GM18508 (cell line): ENCODE data around the gene PTPRN.

Experiments used
- ATAC-seq: cut with Tn5 transposase; IDR thresholded peaks from one replicate; pipeline ENCODE4 v1.9.1; 2021; ENCODE audit warnings: moderate number of reproducible peaks; ENCODE audit not compliant: insufficient read depth, unreplicated experiment

PTPRN gene

DNA sequence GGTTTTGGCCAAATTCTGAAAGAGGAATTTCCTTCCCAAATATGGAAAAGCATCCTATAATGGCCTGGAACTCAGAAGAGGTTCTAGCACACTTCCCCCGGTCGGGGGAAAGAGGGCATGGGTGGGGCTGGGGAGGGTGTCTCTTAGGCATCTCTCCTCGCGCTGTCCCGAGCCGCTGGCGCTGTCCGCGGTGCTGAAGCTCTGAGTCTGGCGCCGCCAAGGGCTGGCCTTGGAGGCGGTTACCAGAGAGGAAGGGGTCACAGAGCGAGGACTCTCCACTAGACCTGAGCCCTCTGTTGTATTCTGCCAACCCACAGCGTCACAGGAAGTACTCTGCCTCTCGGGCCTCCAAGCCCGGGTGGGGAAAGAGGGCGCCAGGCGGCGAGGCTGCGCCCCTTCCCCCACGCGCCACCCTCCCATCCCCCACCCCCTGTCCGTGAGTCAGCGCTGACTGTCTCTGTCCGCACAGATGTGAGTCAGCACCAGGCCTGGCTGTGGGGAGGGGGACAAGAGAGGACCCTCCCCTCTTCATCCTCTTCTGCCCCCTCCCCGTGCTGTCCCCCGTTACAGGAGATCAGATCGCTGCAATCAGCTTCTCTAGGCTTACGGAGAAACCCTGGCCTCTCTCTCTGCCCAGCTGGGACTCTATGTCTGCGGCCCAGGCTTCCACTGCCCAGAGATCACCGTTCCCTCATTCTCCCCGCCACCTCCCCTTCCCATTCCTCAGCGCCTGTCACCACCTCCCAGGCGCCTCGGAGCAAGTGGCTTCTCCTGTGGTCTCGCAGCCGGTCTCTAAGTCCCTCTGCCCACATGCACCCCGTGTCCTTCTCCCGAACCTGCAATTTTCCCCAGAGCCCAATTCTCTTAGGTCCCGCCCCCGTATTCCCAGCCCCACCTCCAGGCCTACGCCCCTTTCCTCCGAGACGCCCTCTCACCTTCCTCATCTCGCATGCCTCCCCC is 779 bp downstream of the PTPRN start:
- ATAC-seq, result no peak

DNA sequence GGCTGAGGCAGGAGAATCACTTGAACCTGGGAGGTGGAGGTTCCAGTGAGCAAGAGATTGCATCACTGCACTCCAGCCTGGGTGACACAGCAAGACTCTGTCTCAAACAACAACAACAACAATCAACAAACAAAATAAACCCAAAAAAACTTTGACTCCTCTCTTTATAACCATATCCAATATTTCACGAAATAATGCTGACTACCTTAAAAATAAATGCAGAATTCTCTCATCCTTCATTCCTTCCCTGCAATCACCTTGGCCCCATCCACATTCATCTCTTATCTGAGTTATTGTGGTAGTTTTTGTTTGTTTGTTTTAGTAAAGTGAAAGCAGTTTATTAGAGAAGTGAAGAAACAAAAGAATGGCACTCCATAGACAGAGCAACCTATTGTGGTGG is 3.2 kb downstream of the PTPRN start:
- no peak for ATAC-seq

DNA sequence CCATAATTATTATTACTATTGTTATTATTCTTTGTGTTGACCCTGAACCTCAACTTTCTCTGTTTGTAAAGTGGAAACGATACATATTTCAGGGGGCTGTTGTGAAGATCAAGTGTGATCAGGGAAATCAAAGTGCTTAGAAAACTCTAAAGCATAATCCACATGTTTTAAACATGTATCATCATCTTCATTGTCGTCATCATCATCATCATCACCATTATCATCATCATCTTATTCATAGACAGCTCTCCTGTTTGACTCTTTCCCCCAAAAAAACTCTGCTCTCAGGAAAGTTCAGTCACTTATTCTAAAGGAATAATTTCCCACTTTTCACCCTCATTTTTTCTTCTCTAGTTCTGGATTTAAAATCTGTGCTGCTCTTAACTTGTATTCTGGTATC is 5.0 kb downstream of the PTPRN start:
- ATAC-seq, result no peak

DNA sequence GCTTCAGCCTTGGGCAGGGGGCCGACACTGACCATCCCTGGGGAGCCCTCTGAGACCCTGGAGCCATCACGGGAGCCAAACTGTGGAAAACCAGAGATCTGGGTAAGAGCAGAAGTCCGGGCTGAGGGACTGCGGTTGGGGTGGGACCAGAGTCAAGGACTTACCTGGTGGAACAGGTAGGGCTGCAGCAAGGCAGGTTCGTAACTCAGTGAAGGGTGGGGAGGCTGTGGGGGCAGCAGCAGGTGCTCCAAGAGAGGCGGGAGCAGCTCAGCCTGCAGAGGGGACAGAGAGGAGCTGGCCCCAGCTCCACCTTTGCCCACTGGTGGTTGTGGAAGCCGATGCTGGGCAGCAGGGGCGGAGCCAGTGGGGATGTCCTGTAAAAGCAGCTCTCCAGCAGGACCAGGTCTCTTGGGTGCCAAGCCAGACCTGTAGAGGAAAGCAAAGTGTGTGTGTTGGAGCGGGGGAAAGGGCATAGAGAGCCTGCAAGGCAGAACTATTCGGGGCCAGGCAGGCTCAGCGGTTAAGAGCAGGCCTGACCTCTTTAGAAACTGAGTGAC is 6.7 kb downstream of the PTPRN start:
- no peak for ATAC-seq

DNA sequence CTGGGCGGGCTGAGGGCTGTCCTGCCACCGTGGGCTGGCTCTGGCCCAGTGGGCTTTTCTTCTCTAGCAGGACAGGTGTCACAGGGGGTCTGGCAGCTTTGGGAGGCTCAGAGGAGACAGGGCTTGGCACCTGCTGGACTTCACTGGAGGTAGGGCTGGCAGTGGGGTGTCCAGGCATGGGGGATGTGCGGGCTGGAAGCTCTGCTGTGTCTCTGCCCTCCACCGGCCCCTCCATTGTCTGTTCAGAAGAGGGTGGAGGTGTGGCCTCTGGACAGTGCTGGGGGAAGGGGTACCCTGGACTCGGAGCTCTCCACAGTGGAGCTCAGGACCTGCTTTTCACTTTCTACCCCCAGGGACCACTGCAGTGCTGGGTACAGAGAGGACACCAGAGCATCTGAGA is 9.2 kb downstream of the PTPRN start:
- ATAC-seq, result no peak

DNA sequence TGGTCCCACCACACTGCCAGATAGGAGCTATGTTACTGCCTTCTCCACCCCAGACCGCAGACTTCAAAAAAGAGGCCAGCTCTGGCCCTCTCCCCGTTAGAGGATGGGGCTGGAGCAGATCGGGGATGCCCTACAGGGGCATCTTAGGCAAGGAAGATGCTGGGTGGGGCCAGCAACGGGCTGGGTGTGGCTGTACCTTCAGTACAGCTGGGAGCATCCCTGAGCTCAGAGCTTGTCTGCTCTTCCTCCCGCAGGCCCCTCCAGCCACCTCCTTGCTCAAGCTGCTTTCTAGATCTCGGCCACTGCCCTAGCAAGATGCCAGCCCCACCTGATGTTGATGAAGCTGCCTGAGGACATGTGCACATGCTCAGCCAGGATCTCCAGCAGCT is 9.8 kb downstream of the PTPRN start:
- no peak for ATAC-seq

DNA sequence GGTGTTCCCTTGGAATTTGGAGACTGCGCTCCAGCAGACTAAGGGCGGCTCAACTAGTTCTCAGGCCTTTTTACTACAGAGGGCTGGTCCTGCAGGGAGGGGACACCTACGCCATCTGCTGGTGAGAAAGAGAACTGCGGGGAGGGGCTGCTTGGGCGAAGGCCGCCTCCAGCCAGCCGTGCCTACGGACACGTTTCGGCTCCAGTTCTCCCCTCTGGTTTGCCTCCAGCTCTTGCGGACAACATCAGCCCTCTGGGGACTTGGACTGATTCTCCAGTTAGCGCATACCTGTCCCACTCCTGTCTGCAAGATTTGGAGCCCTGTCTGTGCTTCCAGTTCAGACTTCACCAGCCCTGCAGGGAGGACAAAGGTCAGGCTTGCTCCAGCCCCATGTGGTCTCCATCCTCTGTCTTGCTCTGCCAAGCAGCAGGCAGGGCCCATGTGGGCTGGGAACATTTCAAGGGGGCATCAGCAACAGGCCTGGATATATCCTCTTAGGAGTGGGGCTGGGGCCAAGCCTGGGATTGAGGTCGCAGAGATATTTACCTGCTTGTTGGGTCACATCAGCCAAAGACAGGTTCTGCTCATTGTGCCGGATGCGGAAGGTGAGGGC is 10.3 kb downstream of the PTPRN start:
- ATAC-seq, result no peak

DNA sequence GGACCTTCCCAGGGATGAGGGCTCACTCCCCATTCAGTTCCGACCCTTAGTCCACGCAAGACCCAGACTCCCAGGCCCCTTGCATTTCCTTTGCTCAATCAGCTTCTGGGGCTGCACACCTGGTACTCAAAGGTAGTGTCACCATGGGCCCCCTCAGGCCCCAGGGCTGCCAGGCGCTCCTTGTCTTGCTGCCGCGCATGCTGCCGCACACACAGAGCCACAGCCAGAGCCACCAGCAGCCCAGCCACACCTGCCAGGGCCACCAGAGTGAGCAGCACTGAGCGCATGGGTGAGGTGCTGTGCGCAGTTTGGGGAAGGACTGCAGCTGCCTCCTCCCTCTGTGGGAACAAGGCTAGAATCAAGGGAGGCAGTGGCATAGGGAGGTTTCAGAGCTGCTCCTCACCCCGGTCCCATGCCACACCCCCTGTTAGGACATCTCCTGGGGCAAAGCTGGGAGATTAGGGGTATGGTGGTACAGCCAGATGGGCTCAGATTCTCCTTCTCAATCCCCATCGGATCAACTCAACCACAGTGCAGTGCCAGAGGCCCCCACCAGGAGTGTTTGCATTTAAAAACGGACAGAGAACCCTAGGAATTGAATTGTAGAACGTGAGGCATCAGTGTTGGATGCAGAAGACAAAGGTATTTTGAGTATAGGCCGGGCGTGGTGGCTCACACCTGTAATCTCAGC is 11.3 kb downstream of the PTPRN start:
- ATAC-seq, result no peak

DNA sequence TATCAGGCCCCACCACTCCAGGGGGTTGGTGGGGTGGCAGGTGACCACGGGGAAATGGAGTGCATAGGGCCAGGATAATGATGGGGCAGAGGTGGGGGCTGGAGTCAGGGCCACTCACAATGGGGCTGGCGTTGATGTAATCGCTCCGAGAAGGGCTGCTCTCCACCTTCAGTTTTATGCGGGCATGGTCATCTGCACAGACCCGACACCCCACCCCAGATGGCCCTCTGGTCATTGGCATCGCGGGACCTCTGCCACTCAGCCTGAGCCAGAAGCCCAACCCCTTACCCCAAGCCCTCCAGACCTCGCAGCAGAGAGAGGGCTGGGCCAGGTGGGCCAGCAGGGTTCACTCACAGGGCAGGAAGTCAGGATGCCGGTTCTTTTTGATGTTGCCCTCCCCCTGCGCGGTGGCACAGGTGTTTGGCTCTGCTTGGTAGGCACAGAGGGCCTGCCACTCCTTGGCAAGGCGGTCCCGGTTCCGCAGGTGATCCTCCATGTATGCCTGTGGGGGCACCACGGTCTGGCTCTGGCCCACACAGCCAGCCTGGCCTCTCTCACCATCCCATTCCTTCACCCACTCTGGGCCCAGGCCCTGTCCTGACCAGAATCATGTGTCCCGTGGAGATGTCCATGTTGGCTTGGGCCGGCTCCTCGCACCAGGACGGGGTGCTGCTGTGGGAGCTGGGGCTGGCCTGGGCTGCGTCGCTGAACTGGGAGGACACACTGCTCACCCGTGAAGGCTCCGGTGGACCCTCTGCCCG is 12.4 kb downstream of the PTPRN start:
- ATAC-seq, result no peak

DNA sequence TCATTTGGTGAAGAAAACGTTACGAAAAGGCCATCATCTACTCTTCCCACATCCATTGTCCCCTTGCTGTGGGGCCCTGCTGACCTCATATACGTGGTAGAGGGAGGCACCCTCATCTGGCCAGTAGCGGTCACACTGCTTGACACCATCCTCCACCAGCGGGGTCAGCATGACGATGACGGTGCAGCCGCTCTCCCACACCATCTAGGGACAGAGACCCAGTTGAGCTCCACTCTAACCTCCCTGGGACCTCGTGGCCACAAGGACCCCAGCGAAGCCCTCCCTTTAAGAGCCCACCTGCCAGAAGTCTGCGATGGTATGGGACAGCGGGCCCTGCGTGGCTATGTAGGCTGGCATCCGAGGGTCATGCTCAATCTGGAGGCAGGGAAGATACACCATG is 13.1 kb downstream of the PTPRN start:
- no peak for ATAC-seq

DNA sequence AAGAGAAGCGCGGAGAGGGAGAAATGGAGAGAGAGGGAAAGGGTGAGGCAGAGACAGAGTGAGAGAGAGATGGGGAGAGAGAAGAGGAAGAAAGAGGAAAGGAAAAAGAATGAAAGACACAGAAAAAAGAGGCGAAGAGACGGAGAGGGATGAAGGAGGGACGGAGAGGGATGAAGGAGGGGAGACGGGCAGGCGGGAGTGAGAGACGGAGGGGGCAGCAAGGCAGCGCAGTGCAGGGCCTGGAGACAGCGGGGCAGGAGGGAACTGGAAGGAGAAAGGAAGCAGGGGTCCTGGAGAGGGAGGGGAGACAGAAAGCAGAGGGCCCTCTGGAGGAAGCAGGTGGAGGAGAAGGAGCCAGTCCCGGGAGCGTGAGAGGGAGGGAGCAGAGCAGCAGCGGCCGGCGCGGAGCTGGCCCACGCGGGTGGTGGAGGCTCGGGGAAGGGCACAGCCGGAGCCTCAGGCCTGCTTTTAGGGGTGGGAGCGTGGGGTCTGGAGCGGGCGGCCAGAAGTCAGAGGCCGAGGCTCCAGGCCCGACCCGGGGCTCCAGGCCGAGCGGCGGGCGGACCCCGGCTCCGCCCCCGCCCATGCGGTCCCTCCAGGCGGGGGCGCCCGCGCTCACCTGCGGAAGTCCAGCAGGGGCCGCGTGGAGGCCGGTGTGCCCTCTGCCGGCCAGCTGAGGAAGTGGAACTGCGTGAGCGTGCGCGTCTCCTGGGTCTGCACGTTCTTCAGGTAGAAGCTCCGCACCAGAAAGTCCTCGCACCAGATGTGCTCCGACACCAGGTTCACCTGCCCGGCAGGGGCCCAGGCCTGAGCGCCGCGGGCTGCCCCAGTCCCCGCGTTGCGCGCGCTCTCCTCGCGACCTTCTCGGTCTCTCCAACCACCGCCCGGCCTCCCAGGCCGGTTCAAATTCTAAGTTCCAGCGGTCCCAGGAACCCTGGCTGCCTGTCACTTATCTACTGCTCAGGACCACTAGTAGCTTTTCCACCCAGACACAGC is 14.5 kb downstream of the PTPRN start:
- peak; percentile 54 for ATAC-seq

DNA sequence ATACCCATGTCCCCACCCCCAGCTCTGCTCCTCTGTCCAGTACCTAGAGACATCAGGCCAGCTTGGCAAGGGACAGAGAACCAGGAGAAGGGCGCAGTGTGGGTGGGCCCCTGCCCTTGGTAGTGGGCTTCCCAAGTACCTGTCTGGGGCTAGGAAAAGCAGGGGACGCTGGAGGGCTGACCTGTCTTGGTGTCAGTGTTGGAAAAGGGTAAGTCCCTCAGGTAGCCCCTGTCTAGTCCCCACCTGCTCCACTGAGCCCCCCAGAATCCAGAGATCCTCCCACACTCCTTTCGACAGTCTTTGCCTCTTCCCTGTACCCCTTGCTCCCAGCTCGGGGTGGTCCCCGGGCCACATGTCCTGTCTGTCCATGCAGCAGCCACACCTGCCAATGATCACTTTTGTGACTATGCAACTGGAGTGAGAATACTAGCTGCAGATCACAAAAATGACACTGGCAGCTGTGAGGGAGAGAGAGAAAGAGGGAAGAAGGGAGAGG is 15.4 kb downstream of the PTPRN start:
- ATAC-seq, result no peak

DNA sequence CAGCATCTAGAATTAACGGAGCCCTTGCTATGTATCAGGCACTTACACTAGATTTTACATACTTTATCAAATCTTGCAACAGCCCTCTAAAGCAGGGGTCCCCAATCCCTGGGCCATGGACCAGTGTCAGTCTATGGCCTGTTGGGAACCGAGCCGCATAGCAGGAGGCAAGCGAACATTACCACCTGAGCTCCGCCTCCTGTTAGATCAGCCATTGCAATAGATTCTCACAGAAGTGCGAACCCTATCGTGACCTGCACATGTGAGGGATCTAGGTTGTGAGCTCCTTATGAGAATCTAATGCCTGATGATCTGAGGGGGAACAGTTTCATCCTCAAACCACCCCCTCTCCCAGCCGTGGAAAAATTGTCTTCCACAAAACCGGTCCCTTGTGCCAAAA is 16.6 kb downstream of the PTPRN start:
- no peak for ATAC-seq

DNA sequence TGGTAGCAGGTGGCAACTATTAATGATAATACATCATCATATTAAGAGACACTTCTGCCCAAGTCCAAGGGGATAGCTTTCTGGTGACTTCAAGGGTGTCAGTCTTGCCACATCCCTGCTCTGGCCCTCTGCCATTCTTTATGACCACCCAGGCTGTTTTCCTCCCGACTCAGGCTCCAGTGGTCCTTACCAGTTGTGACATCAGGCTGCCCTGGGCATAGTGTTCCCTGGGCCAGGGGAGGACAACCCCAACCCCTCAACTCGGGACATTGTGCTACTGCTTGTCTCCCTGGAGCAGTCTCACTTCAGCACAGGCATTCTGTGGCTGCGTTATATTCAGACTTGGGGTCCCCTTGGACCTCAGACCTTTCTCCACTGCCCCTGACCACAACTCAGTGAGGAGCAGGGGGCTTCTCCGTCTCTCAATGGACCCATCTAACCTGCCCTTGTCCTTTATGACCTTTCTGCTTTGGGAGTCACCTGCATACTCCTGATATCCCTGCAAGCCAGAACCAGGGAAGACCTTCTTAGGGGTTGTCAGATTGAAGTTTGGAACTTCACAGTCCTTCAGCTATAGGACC is 17.2 kb downstream of the PTPRN start:
- ATAC-seq, result no peak

DNA sequence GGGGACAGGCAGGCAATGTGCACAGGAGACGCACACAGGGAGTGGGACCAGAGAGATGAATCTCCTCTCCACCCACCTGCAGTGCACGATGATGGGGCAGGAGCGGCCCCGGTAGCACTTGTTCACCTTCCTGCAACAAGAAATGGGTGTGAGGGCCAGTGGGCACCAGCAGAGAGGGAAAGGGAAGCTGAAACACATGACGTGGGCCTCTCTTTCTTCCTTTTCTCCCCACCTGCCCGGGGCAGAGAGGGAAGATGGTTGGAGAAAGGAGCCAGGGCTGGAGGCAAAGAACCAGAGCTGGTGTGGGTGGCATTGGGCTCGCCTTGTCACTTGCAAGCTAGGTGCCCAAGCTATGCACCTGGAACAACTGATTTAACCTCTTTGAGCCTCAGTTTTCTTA is 17.8 kb downstream of the PTPRN start:
- no peak for ATAC-seq

DNA sequence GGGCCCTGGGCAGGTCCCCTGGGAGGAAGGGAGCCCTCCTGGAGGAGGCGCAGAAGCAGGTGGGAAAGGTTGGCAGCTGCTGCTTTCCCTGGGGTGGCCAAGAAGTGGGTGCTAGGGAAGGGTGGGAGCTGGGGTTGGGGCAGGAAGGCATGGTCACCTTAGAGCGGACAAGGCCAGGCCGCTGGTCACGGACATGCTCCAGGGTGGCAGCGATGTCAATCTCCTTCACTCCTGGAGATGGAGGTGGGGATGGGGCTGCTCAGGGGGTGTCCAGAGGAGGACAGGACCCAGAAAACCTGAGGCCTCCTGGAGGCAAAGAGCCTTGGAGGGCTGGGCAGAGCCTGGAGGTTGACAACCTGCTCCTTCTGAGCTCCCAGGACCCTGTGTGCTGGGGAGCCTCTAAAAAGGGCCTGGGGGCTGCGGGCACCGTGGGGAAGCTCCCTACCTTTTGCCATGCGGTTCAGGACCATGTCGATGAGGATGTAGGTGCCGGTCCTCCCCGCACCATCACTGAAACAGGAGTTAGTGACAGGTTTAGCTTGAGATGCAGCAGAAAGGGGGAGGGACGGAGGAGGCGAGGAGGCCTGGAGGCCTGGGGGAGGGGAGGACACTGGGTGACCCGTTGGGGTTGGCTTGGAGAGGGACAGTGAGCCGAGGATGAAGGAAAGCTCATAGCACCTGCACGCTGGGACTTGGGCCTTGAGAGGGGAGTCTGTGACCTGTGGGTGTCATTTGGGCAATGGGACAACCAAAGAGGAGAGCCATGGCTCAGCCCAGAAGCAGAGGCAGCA is 18.6 kb downstream of the PTPRN start:
- ATAC-seq, result no peak

DNA sequence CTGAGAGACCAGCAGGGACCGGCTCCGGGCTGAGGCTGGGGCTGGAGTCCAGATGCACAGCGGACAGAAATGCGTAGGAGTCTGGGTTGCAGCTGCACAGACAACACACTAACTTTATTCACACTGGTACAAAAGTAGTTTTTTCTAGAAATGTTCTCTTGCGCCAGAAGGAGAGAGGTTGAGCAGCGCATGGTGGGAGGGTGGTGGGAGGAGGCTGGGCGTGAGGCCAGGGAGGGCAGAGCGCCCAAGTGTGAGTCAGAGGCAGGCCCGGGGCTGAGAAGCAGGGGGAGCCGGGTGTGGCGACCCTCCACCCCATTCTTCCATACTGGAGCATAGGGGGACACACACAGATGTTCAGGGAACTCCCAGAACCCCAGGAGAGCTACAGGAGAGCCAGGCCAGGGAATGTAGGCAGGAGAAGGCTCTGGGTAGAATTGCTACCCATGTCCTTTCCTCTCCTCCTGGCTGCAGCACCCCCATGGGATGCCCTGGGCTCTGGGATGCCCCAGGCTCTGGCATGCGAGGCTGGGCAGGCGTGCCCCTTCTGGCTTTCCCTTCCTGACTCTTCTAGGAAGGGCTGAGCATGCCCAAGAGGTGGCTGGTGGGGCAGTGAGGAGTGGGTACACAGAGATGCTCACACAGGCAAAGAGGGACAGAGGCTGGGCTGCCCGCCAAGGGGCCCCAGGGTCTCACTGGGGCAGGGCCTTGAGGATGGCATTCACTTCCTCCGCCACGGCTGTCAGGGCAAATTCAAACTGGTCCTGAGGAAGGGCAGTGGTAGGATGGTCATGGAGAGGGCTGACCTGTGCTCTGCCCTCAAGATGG is 19.5 kb downstream of the PTPRN start:
- no peak for ATAC-seq
